Measurements from ENCODE around the gene PCDHGB4.

The PCDHGB4 gene

GRCh38 chr5:141437221-141437620 lies 49.7 kb downstream of the PCDHGB4 start:
- DNase-seq (ENCODE audit: low spot score), result no peak
- no peak for TF ChIP-seq CTCF (IDR thresholded peaks at IDR 0.05; ENCODE audit: extremely low read depth, missing control alignments)

GRCh38 chr5:141439411-141440141 lies 52.1 kb downstream of the PCDHGB4 start:
- no peak for DNase-seq (ENCODE audit: low spot score)
- no peak for TF ChIP-seq CTCF (IDR thresholded peaks at IDR 0.05; ENCODE audit: extremely low read depth, missing control alignments)

Data from GM20000 (cell line).